ENCODE data around the gene RAPGEF5.

- TF ChIP-seq POLR2A (IDR thresholded peaks at IDR 0.05): no peak
- TF ChIP-seq, protein P1, sequence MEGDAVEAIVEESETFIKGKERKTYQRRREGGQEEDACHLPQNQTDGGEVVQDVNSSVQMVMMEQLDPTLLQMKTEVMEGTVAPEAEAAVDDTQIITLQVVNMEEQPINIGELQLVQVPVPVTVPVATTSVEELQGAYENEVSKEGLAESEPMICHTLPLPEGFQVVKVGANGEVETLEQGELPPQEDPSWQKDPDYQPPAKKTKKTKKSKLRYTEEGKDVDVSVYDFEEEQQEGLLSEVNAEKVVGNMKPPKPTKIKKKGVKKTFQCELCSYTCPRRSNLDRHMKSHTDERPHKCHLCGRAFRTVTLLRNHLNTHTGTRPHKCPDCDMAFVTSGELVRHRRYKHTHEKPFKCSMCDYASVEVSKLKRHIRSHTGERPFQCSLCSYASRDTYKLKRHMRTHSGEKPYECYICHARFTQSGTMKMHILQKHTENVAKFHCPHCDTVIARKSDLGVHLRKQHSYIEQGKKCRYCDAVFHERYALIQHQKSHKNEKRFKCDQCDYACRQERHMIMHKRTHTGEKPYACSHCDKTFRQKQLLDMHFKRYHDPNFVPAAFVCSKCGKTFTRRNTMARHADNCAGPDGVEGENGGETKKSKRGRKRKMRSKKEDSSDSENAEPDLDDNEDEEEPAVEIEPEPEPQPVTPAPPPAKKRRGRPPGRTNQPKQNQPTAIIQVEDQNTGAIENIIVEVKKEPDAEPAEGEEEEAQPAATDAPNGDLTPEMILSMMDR (IDR thresholded peaks at IDR 0.05): no peak
Measured at GRCh38 chr7:22390516-22390915, 33.6 kb upstream of the RAPGEF5 start.
